H1 (cell line): ENCODE measurements around the gene TRMT10B.

Experiments
- CTCF ChIP-seq, 3 experiments: IDR thresholded peaks; 1 replicate in 2 of 3; 2 replicates in 1 of 3; pipeline versions ENCODE4 v1.5.1 to v1.6.1; 2011; ENCODE audit warnings: low read length in 3 of 3, mild to moderate bottlenecking in 3 of 3, inconsistent platforms in 2 of 3, low read depth in 1 of 3, moderate library complexity in 1 of 3; ENCODE audit not compliant: insufficient read depth in 1 of 3; ENCODE audit errors: control extremely low read depth in 1 of 3
- EP300 ChIP-seq, 2 experiments: IDR thresholded peaks; 1 replicate in 1 of 2; 2 replicates in 1 of 2; pipeline ENCODE4 v1.6.1; 2011 to 2012; ENCODE audit warnings: low read depth in 2 of 2, low read length in 2 of 2, mild to moderate bottlenecking in 2 of 2, borderline replicate concordance in 1 of 2, inconsistent platforms in 1 of 2, moderate library complexity in 1 of 2
- RAD21 ChIP-seq, 2 experiments: IDR thresholded peaks in 1 of 2; conservative IDR thresholded peaks in 1 of 2; 2 replicates each; pipeline ENCODE4 v1.6.1; 2011; ENCODE audit warnings: low read depth in 2 of 2, low read length in 2 of 2, improper control_type of control experiment in 1 of 2, inconsistent platforms in 1 of 2, mild to moderate bottlenecking in 1 of 2, moderate library complexity in 1 of 2
- SAP30 ChIP-seq: fragments of 300-600 bp; sonication (generic); IDR thresholded peaks from 2 replicates; pipeline ENCODE4 v1.7.1; 2012; ENCODE audit warnings: low read length, moderate library complexity, mild to moderate bottlenecking, inconsistent platforms; ENCODE audit not compliant: insufficient read depth, insufficient replicate concordance

- TF ChIP-seq EP300 (IDR thresholded peaks at IDR 0.05; ENCODE audit: borderline replicate concordance in 1 of 2, low read depth in 2 of 2, low read length in 2 of 2) (no peak), SAP30 (no peak), CTCF (IDR thresholded peaks at IDR 0.05; ENCODE audit: control extremely low read depth in 1 of 3, insufficient read depth in 1 of 3, low read depth in 1 of 3, low read length in 3 of 3) (no peak), RAD21 (IDR thresholded peaks at IDR 0.05 in 1 of 2, conservative IDR thresholded peaks at IDR 0.05 in 1 of 2; ENCODE audit: low read depth in 2 of 2, low read length in 2 of 2) (no peak)
Observed at GRCh38 chr9:37761511-37761910, 7.9 kb downstream of the TRMT10B start.
